Nephron (organoid): ENCODE data around the gene FAM124B.
A peak's percentile ranks its signal among the peaks of the same experiment; 100 is the strongest.

ENCODE experiments used
- H3K27ac Mint-ChIP-seq, 3 experiments: 2 replicates each; pipeline ENCODE4 v1.8.0; 2020; ENCODE audit warnings: mixed read lengths in 3 of 3, mild to moderate bottlenecking in 2 of 3, moderate library complexity in 1 of 3
- H3K27me3 Mint-ChIP-seq: 2 replicates; pipeline ENCODE4 v1.8.0; 2021; ENCODE audit warnings: low read depth, mild to moderate bottlenecking, moderate library complexity, mixed read lengths
- H3K36me3 Mint-ChIP-seq: 2 replicates; pipeline ENCODE4 v1.8.0; 2020; ENCODE audit warnings: low read depth, mixed read lengths
- H3K4me1 Mint-ChIP-seq: 2 replicates; pipeline ENCODE4 v1.8.0; 2020; ENCODE audit warnings: mixed read lengths
- H3K4me3 Mint-ChIP-seq, 3 experiments: 2 replicates each; pipeline ENCODE4 v1.8.0; 2020; ENCODE audit warnings: mild to moderate bottlenecking in 3 of 3, mixed read lengths in 3 of 3, moderate library complexity in 2 of 3
- H3K9me3 Mint-ChIP-seq: 2 replicates; pipeline ENCODE4 v1.8.0; 2020; ENCODE audit warnings: mixed read lengths
- TF ChIP-seq, protein P1 (sequence below), 3 experiments: fragments of 200-600 bp; sonication (generic); IDR thresholded peaks; one replicate each; pipeline ENCODE4 v1.5.0; 2021; ENCODE audit warnings: antibody characterized with exemption in 3 of 3; ENCODE audit not compliant: unreplicated experiment in 3 of 3

The FAM124B gene

DNA sequence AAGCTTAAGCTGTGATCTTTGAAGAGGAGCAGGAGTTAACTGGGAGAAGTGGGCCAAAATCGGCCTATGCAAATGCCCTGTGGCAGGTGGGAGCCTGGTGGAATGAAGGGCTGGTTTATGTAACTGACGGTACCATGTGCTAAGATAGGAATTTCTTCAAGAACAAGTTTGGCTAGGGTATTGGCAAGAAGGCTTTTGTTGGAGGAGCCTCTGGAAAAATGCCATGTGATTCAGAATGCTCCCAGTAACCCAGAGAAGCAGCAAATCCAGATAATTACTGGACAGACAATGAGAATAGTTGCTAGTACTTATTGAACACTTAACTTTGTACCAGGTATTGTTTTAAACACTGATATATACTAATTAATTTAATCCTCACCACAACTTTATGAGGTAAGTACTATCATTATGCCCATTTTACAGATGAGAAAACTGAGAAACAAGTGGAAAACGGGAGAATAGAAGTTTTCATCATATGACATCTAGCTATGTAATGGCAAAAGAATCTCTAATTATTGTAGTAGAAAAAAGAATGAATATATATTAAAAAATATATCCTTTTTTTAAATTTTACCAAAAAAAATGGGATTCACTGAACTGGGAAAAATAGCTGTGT is 9.1 kb upstream of the FAM124B start:
- no peak overlapping the region for H3K4me3 Mint-ChIP-seq
- TF ChIP-seq, protein P1, sequence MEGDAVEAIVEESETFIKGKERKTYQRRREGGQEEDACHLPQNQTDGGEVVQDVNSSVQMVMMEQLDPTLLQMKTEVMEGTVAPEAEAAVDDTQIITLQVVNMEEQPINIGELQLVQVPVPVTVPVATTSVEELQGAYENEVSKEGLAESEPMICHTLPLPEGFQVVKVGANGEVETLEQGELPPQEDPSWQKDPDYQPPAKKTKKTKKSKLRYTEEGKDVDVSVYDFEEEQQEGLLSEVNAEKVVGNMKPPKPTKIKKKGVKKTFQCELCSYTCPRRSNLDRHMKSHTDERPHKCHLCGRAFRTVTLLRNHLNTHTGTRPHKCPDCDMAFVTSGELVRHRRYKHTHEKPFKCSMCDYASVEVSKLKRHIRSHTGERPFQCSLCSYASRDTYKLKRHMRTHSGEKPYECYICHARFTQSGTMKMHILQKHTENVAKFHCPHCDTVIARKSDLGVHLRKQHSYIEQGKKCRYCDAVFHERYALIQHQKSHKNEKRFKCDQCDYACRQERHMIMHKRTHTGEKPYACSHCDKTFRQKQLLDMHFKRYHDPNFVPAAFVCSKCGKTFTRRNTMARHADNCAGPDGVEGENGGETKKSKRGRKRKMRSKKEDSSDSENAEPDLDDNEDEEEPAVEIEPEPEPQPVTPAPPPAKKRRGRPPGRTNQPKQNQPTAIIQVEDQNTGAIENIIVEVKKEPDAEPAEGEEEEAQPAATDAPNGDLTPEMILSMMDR (IDR thresholded peaks at IDR 0.05; ENCODE audit: unreplicated experiment in 3 of 3) = no peak

DNA sequence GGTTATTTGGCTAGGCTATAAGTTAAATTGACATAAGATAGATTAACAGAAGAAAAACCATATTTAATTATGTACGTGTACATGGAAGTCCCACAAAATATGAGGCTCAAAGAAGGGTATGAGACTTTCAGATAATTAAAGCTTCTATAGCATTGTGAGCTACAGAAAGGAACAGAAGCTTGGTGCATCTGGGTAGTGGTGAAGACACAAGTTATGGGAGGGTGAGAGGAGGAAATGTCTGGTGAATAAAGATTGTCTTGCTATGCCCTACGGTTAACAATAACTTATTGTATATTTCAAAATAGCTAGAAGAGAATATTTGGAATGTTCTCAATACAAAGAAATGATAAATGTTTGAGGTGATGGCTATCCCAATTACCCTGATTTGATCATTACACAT is 6.8 kb upstream of the FAM124B start:
- peaks cover 6% of the 10 kb centered on the region for H3K9me3 Mint-ChIP-seq
- H3K4me1 Mint-ChIP-seq = peaks cover 26% of the 10 kb centered on the region
- no peaks in the 10 kb centered on the region for H3K36me3 Mint-ChIP-seq
- H3K27me3 Mint-ChIP-seq = peaks cover 4% of the 10 kb centered on the region
- H3K27ac Mint-ChIP-seq = no peak overlapping the region
- H3K4me3 Mint-ChIP-seq = no peak overlapping the region
- TF ChIP-seq, protein P1 (IDR thresholded peaks at IDR 0.05; ENCODE audit: unreplicated experiment in 3 of 3) = no peak

More for the DNA sequence above, 9.1 kb upstream of the FAM124B start:
- Mint-ChIP-seq H3K9me3 (peaks cover 6% of the 10 kb centered on the region), H3K27me3 (peaks cover 4% of the 10 kb centered on the region), H3K27ac (peak overlapping the region; percentile 20 to 88 (median 37)), H3K4me1 (peaks cover 29% of the 10 kb centered on the region), H3K36me3 (no peaks in the 10 kb centered on the region)

DNA sequence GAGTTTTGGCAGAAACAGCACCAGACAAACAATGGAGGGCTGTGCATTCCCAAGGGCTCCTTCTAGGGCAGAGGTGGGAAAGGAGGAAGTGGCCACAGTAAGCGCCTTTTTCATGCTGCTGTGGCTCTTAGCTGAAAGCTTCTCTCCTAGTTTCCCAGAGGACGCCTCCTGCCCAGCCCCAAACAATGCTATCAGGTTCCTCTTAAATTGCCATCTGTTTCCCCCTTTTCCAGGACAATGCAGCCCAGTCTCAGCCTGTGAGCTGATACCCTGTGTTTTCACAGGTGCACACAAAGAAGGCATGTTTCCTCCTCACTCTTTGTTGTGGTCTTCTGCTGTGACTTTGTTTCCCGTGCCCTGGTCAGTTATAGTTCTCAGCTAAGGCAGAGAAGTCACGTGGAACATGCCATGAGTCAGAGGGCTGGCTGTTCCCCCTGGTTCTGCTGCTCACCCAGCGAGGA is 5.4 kb upstream of the FAM124B start:
- Mint-ChIP-seq H3K36me3 (no peaks in the 10 kb centered on the region), H3K4me1 (peaks cover 15% of the 10 kb centered on the region), H3K4me3 (no peak overlapping the region), H3K27ac (peak overlapping the region in 1 of 3 experiments; percentile 77), H3K27me3 (peaks cover 4% of the 10 kb centered on the region), H3K9me3 (peaks cover 6% of the 10 kb centered on the region)
- TF ChIP-seq, protein P1 (IDR thresholded peaks at IDR 0.05; ENCODE audit: unreplicated experiment in 3 of 3) = no peak

DNA sequence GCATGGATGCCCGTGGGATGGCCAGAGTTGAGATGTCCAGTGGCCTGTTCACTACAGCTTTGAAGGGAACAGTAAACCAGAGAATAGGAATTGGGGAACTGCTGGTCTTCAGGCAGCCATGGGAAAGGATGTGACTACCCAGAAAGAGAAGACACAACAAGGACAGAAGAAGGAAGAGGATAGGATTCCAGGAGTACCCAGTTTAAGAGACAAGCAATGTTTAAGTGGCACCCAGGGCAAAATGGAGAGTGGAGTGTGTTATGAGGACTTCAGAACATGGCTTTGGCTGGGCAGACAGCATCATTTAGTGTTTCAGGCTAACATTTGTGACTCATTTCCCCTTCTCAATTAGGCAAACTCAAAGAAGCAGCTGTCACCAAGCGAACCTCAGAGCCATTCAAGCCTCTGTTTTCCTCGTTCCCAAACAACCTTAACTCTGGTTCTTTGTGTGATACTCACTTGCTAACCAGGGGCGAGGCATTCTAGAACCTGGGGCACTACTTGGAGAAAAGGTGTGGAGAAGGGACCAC is 4.0 kb upstream of the FAM124B start:
- H3K4me1 Mint-ChIP-seq = peaks cover 3% of the 10 kb centered on the region
- TF ChIP-seq, protein P1 (IDR thresholded peaks at IDR 0.05; ENCODE audit: unreplicated experiment in 3 of 3) = no peak
- H3K27me3 Mint-ChIP-seq = peaks cover 4% of the 10 kb centered on the region
- H3K4me3 Mint-ChIP-seq = no peak overlapping the region
- H3K9me3 Mint-ChIP-seq = peaks cover 6% of the 10 kb centered on the region
- no peaks in the 10 kb centered on the region for H3K36me3 Mint-ChIP-seq
- H3K27ac Mint-ChIP-seq = no peak overlapping the region

DNA sequence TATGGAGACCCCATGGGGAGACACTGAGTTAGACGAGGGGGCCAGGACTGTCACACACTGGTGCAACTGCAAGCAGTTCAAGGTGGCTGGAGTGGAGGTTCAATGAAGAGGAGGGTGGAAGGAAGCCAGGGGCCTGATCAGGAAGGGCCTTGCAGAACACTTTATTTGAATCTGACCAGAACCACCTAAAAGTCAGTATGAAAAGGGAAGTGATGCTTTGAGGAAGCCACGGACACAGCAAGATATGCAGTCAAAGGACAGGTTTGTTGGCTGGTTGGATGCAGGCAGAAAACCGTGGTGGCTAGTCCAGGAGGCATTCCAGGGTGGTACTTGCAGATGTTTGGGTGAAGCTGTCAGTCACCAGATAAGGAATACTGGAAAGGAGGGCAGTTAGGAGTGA is 3.5 kb upstream of the FAM124B start:
- Mint-ChIP-seq H3K27me3 (peaks cover 4% of the 10 kb centered on the region), H3K4me1 (no peaks in the 10 kb centered on the region), H3K4me3 (no peak overlapping the region), H3K36me3 (no peaks in the 10 kb centered on the region), H3K9me3 (peaks cover 6% of the 10 kb centered on the region), H3K27ac (no peak overlapping the region)
- TF ChIP-seq, protein P1 (IDR thresholded peaks at IDR 0.05; ENCODE audit: unreplicated experiment in 3 of 3) = no peak

DNA sequence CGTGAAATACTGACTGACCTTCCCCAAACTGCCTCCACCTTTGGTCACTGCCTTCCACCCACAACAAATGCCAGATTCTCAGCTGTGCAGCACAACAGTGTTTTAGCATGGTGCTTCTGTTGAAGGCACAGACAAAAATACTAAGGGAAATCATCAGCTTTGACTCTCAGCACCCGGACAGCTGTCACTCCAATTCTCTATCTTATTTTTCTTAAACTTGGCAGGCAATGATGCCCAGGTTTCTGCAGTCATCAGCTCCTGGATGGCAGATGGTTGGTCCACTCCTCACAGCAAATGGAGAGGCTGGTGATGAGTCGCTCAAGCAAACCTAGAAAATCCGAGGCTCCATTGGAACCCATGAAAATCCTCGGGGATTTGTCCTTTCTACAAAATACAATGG is 2.9 kb upstream of the FAM124B start:
- Mint-ChIP-seq H3K27ac (no peak overlapping the region), H3K9me3 (peaks cover 6% of the 10 kb centered on the region), H3K27me3 (peaks cover 4% of the 10 kb centered on the region), H3K4me3 (no peak overlapping the region), H3K4me1 (no peaks in the 10 kb centered on the region), H3K36me3 (no peaks in the 10 kb centered on the region)
- TF ChIP-seq, protein P1 (IDR thresholded peaks at IDR 0.05; ENCODE audit: unreplicated experiment in 3 of 3) = no peak
